Trophoblast cell (in vitro differentiated cells and primary cell): ENCODE measurements around the gene VSIG8.

Experiments
- DNase-seq, 2 donors: peaks; one replicate each; pipeline ENCODE4 v3.0.0-alpha.2; 2016
- H2AFZ ChIP-seq: 2 replicates; pipeline ENCODE4 v1.6.1; 2013; ENCODE audit warnings: low read length, moderate library complexity, mild to moderate bottlenecking; ENCODE audit not compliant: insufficient read depth, poor library complexity
- H2AK5ac ChIP-seq: 2 replicates; pipeline ENCODE4 v1.6.1; 2013; ENCODE audit warnings: mild to moderate bottlenecking, low read length
- H2BK120ac ChIP-seq: 2 replicates; pipeline ENCODE4 v1.6.1; 2013; ENCODE audit warnings: low read length, mild to moderate bottlenecking, moderate library complexity; ENCODE audit not compliant: insufficient read depth, poor library complexity
- H2BK12ac ChIP-seq: 2 replicates; pipeline ENCODE4 v1.6.1; 2013; ENCODE audit warnings: mild to moderate bottlenecking, low read length, moderate library complexity
- H2BK5ac ChIP-seq: 2 replicates; pipeline ENCODE4 v1.6.1; 2013; ENCODE audit warnings: low read length, low read depth, moderate library complexity, mild to moderate bottlenecking; ENCODE audit not compliant: poor library complexity
- H3K14ac ChIP-seq: 2 replicates; pipeline ENCODE4 v1.6.1; 2013; ENCODE audit warnings: mild to moderate bottlenecking, low read length
- H3K18ac ChIP-seq: 2 replicates; pipeline ENCODE4 v1.6.1; 2013; ENCODE audit warnings: mild to moderate bottlenecking, low read length
- H3K23ac ChIP-seq: 2 replicates; pipeline ENCODE4 v1.6.1; 2013; ENCODE audit warnings: low read length
- H3K27ac ChIP-seq: 2 replicates; pipeline ENCODE4 v1.5.1; 2013; ENCODE audit warnings: low read depth, mild to moderate bottlenecking, inconsistent platforms, low read length, moderate library complexity
- H3K27me3 ChIP-seq: 2 replicates; pipeline ENCODE4 v1.6.1; 2013; ENCODE audit warnings: inconsistent platforms, mild to moderate bottlenecking, low read length, moderate library complexity; ENCODE audit not compliant: insufficient read depth
- H3K36me3 ChIP-seq, 2 experiments: 1 replicate in 1 of 2; 2 replicates in 1 of 2; pipeline ENCODE4 v1.6.1; 2013; ENCODE audit warnings: low read length in 2 of 2, mild to moderate bottlenecking in 2 of 2, moderate library complexity in 1 of 2; ENCODE audit not compliant: insufficient read depth in 2 of 2, control insufficient read depth in 1 of 2
- H3K4ac ChIP-seq: 2 replicates; pipeline ENCODE4 v1.6.1; 2013; ENCODE audit warnings: low read depth, mild to moderate bottlenecking, low read length, moderate library complexity
- H3K4me1 ChIP-seq, 2 experiments: 1 replicate in 1 of 2; 2 replicates in 1 of 2; pipeline ENCODE4 v1.6.1; 2013; ENCODE audit warnings: low read length in 2 of 2, mild to moderate bottlenecking in 2 of 2, moderate library complexity in 1 of 2; ENCODE audit not compliant: insufficient read depth in 2 of 2, control insufficient read depth in 1 of 2
- H3K4me2 ChIP-seq: 2 replicates; pipeline ENCODE4 v1.6.1; 2013; ENCODE audit warnings: inconsistent platforms, mild to moderate bottlenecking, low read length, moderate library complexity
- H3K4me3 ChIP-seq: 2 replicates; pipeline ENCODE4 v1.5.1; 2013; ENCODE audit warnings: mild to moderate bottlenecking, low read depth, low read length, inconsistent platforms
- H3K79me1 ChIP-seq: one replicate; pipeline ENCODE4 v1.6.1; 2013; ENCODE audit warnings: low read length
- H3K79me2 ChIP-seq: 2 replicates; pipeline ENCODE4 v1.6.1; 2013; ENCODE audit warnings: low read length, mild to moderate bottlenecking; ENCODE audit not compliant: control insufficient read depth, insufficient read depth, poor library complexity
- H3K9ac ChIP-seq: 2 replicates; pipeline ENCODE4 v1.6.1; 2013; ENCODE audit warnings: mild to moderate bottlenecking, low read length
- H3K9me3 ChIP-seq: 2 replicates; pipeline ENCODE4 v1.6.1; 2013; ENCODE audit warnings: low read depth, mild to moderate bottlenecking, control low read depth, inconsistent platforms, low read length; ENCODE audit not compliant: insufficient read depth
- H4K12ac ChIP-seq: 2 replicates; pipeline ENCODE4 v1.6.1; 2013; ENCODE audit warnings: low read depth, mild to moderate bottlenecking, low read length, moderate library complexity
- H4K8ac ChIP-seq: 2 replicates; pipeline ENCODE4 v1.6.1; 2013; ENCODE audit warnings: low read depth, mild to moderate bottlenecking, low read length, moderate library complexity
- H4K91ac ChIP-seq: one replicate; pipeline ENCODE4 v1.6.1; 2013; ENCODE audit warnings: low read depth, mild to moderate bottlenecking, low read length, moderate library complexity
- WGBS: extraction: QIAGEN DNeasy Blood & Tissue Kit; methylation state at CpG from one replicate; pipeline ENCODE4 v1.1.7; 2013; ENCODE audit warnings: missing lambda C conversion rate; ENCODE audit not compliant: insufficient read length, insufficient coverage; ENCODE audit errors: extremely low coverage; 5-methylcytosine and 5-hydroxymethylcytosine counted together

The VSIG8 gene

GRCh38 chr1:159868766-159869165, 6.3 kb upstream of the VSIG8 start:
- Histone ChIP-seq H4K8ac (no peak overlapping the region), H3K14ac (no peak overlapping the region), H3K23ac (no peak overlapping the region), H3K79me1 (no peaks in the 10 kb centered on the region), H4K91ac (no peak overlapping the region), H2BK120ac (no peak overlapping the region), H3K4me2 (no peak overlapping the region), H3K9ac (no peak overlapping the region), H3K36me3 (no peaks in the 10 kb centered on the region), H3K27me3 (no peaks in the 10 kb centered on the region), H3K4ac (no peak overlapping the region), H3K27ac (no peak overlapping the region), H3K4me3 (no peak overlapping the region), H3K18ac (no peak overlapping the region), H4K12ac (no peak overlapping the region), H3K79me2 (no peaks in the 10 kb centered on the region), H2BK5ac (no peak overlapping the region), H3K9me3 (no peaks in the 10 kb centered on the region), H2BK12ac (no peak overlapping the region), H2AK5ac (no peak overlapping the region), H2AFZ (no peak overlapping the region), H3K4me1 (peaks cover 7 to 14% of the 10 kb centered on the region in 2 experiments)
- WGBS: no CpG with 5 or more reads among the region's 3 CpGs
- no peak for DNase-seq

GRCh38 chr1:159867664-159868026, 5.2 kb upstream of the VSIG8 start:
- Histone ChIP-seq H3K79me1 (no peaks in the 10 kb centered on the region), H3K4ac (no peak overlapping the region), H4K12ac (no peak overlapping the region), H3K27me3 (no peaks in the 10 kb centered on the region), H3K23ac (no peak overlapping the region), H4K91ac (no peak overlapping the region), H2BK12ac (no peak overlapping the region), H3K9me3 (no peaks in the 10 kb centered on the region), H3K18ac (no peak overlapping the region), H3K4me1 (peaks cover under 1 to 8% of the 10 kb centered on the region in 2 experiments), H4K8ac (no peak overlapping the region), H2AFZ (no peak overlapping the region), H2BK120ac (no peak overlapping the region), H3K27ac (no peak overlapping the region), H2AK5ac (no peak overlapping the region), H3K9ac (no peak overlapping the region), H3K79me2 (no peaks in the 10 kb centered on the region), H3K14ac (no peak overlapping the region), H3K4me2 (no peak overlapping the region), H2BK5ac (no peak overlapping the region), H3K36me3 (no peaks in the 10 kb centered on the region), H3K4me3 (no peak overlapping the region)
- DNase-seq: peak in 1 of 2 donors; percentile 52
- no CpG with 5 or more reads among the region's 9 CpGs for WGBS

- H3K4me3 ChIP-seq: no peak overlapping the region
- no peak overlapping the region for H3K4me2 ChIP-seq
- WGBS: no CpG with 5 or more reads among the region's 14 CpGs
Observed at GRCh38 chr1:159866905-159867663, 4.6 kb upstream of the VSIG8 start.

GRCh38 chr1:159866066-159866465, 3.6 kb upstream of the VSIG8 start:
- peaks cover 0 to 7% of the 10 kb centered on the region in 2 experiments for H3K4me1 ChIP-seq
- no peak overlapping the region for H3K9ac ChIP-seq
- H2AFZ ChIP-seq: no peak overlapping the region
- no peak overlapping the region for H3K23ac ChIP-seq
- no peak overlapping the region for H3K14ac ChIP-seq
- H4K91ac ChIP-seq: no peak overlapping the region
- no peak overlapping the region for H3K18ac ChIP-seq
- H3K4me2 ChIP-seq: no peak overlapping the region
- no peak overlapping the region for H3K4ac ChIP-seq
- no peak overlapping the region for H2AK5ac ChIP-seq
- no peak overlapping the region for H4K8ac ChIP-seq
- no peak overlapping the region for H3K27ac ChIP-seq
- H3K4me3 ChIP-seq: no peak overlapping the region
- no peak overlapping the region for H2BK12ac ChIP-seq
- no peaks in the 10 kb centered on the region for H3K36me3 ChIP-seq
- H3K79me1 ChIP-seq: no peaks in the 10 kb centered on the region
- no CpG with 5 or more reads among the region's 1 CpG for WGBS
- no peak overlapping the region for H4K12ac ChIP-seq
- no peaks in the 10 kb centered on the region for H3K9me3 ChIP-seq
- H2BK120ac ChIP-seq: no peak overlapping the region
- H3K79me2 ChIP-seq: no peaks in the 10 kb centered on the region
- H2BK5ac ChIP-seq: no peak overlapping the region
- no peaks in the 10 kb centered on the region for H3K27me3 ChIP-seq
- no peak for DNase-seq

More at GRCh38 chr1:159866905-159867663, 4.6 kb upstream of the VSIG8 start:
- Histone ChIP-seq H3K14ac (no peak overlapping the region), H4K91ac (no peak overlapping the region), H3K36me3 (no peaks in the 10 kb centered on the region), H3K27ac (no peak overlapping the region), H3K79me2 (no peaks in the 10 kb centered on the region), H3K4me1 (peaks cover 0 to 7% of the 10 kb centered on the region in 2 experiments), H3K4ac (no peak overlapping the region), H3K9ac (no peak overlapping the region), H4K8ac (no peak overlapping the region), H2BK12ac (no peak overlapping the region), H2BK5ac (no peak overlapping the region), H2AFZ (no peak overlapping the region), H3K23ac (no peak overlapping the region), H4K12ac (no peak overlapping the region), H2AK5ac (no peak overlapping the region), H3K9me3 (no peaks in the 10 kb centered on the region), H3K18ac (no peak overlapping the region), H3K79me1 (no peaks in the 10 kb centered on the region), H3K27me3 (no peaks in the 10 kb centered on the region), H2BK120ac (no peak overlapping the region)
- DNase-seq: no peak
